ENCODE measurements around the gene HNRNPR. TPM values are rescaled to one million over a fixed set of nuclear protein-coding genes. Genes with fewer than 3 reads are reported as not detected.

HNRNPR gene
- total and polyA plus RNA-seq, 2 of the 8 experiments (the other 6 are each of a cell fraction or from before 2014, with no cell fraction given) = 110 to 214 TPM

DNA sequence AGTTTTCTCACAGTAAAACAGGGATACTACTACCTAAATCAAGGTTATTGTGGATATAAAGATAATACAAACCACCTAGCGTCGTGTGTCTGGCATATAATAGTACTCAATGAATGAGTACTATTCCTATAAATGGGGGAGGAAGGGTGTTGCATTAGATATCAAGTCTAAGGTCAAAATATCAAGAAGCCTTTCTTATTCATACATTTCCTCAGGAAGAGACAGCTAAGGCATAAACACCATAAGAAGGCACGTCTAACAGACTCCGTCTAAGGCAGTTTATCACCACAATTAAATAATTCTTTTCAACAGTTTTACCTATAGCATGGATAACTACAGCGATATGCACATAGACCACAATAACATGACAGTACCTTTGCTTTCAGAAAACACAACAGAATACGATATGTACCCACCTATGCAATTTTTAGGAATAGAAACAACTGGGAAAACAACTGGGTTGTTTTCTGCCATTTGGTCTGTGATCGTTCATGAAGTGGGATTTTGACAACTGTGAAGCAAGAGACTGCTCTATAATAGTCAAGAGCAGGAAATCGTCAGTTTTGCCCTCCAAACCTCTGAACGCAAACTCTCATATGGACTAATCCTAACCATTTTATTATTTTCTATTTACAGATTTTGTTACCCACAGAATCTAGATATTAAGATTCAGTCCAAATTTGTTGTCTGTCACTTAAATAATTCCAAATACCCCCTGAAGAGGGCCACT, 53.1 kb downstream of the HNRNPR start (continued):
- TF ChIP-seq SRF (IDR thresholded peaks at IDR 0.05; ENCODE audit: low read depth, low read length) (no peak), SIN3A (conservative IDR thresholded peaks at IDR 0.05 in 1 of 2, IDR thresholded peaks at IDR 0.05 in 1 of 2; ENCODE audit: low read depth in 1 of 2, low read length in 2 of 2) (no peak)
